ENCODE results near the gene AOC1.

Gene AOC1

DNA sequence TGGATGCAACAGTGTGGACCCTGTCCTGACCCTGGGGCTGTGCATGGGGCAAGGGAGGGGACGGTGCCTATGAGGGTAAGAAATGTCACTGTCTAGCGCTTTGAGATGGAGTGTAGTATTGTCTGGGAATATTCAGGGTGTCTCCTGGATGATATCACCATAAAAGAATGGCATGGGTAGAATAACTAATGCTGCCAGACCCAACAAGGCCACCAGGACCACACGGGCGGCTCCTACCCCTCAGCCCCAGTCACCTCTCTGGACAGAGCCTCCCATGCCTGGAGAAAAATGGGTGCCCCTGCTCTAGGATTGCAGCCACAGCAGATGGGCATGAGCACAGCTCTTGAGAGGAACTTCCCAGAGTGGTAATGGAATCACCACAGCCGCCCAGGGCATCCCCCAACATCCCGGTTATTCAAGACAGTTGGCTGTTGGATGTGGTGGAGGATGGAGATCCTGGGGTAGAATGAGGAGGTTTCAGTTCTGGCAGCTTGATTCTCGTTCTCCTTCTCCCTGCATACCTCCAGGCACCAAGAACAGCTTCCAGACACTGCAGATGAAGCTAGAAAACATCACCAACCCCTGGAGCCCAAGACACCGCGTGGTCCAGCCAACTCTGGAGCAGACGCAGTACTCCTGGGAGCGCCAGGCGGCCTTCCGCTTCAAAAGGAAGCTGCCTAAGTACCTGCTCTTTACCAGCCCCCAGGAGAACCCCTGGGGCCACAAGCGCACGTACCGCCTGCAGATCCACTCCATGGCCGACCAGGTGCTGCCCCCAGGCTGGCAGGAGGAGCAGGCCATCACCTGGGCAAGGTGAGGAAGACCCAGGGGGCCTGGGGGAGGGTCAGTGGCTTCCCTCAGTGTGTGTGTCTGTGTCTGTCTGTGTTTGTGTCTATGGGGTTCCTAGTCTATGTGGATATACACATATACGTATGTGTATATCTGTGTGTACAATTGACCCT, 6.2 kb downstream of the AOC1 start:
- no peak for DNase-seq

GRCh38 chr7:150860291-150860977, 8.1 kb downstream of the AOC1 start:
- no peak for DNase-seq

GRCh38 chr7:150860978-150861295, 8.6 kb downstream of the AOC1 start:
- no peak for DNase-seq

DNA sequence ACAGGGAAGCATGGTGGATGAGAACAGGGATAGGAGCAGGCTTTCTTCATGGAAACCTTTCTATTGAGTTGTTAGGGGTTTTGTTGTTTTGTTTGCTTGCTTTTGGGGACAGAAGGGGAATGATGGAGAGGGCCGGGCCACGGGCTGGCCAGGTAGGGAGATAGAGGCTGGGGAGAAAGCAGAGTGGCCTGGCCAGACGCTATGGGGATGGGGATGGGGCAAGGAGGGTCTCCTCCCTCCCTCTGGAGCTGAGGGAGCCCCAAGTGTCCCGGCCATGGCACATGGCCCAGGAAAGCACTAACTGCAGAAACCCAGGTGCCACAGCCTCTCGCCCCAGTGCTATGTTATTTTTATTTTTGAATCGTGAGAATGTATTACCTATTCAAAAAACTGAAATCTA, 10.0 kb downstream of the AOC1 start:
- no peak for DNase-seq

DNA sequence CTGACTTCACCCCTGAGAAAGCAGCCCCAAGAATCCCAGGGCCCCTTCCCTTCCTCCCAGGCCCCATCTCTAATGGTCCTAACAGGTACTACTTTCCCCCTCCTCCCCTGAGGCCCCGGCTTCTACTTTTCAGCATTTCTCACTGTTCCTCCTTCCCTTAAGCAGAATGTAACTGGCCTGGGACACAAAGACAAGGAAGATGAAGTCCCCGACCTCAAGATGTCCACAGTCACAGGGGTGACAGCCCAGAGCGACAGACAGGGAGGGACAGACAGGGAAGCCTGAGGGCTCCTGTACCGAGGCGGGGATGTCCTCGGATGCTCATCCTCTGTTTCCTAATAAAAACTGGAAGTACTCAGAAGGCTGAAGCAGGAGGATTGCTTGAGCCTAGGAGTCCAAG, 11.6 kb downstream of the AOC1 start:
- no peak for DNase-seq

DNA sequence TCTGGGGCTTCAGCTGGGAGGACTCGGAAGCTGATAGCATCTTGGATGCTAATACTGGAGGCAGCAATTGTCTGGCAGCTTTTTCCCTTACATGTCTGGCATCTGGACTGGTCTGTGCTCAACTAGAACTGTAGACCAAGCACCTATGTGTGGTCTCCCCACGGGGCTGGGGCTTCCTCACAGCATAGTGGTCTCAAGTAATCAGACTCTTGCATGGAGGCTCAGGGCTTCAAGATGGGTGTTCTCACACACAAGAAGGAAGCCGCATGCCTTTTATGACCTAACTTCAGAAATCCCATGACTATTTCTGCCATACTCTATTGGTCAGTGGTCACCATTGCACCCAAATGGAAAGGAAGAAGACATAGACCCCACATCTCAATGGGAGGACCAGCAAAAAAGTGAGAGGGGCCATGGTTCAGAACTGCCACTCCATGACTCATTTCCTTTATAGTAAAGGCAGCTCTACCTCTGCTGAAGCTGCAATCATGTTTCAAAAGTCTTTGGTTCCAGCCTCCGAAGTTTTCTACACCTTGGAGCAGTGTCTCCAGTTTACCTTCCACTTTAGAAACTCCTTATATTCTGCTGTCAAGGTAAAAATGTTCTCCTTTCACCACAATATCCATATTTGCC, 14.7 kb downstream of the AOC1 start:
- no peak for DNase-seq

DNA sequence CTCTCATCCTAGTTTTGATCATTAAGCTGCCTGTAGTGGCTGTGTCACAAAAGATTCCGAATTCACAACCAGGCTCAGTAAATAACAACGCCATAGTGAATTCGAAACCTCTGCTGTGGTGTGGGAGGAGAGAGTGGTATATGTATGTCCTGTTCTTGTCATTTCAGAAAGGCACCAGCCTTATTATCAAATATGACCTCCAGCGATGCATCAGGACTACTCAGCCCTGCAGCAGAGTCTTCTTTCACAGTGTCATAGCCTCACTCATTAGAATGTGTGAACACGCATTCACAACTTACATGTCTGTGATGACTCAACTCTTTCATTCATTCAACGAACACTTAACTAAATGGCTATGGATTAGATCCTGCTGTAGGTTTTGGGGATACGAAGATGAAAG, 15.3 kb downstream of the AOC1 start:
- no peak for DNase-seq

DNA sequence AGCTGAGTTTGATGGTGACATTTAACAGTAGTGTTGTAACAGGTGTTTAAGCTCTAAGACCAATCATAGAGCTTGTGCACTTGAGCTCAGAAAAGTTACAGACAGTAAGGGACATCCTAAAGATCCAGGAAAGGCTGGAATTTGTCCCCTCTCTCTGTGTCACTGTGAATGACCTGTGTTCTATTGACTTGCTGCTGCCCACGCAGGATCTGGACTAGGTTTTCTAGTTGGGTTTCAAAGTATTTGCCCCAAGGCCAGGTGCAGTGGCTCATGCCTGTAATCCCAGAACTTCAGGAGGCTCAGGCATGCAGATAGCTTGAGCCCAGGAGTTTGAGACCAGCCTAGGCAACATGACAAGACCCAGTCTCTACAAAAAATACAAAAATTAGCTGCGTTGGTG, 17.1 kb downstream of the AOC1 start:
- DNase-seq, result no peak

DNA sequence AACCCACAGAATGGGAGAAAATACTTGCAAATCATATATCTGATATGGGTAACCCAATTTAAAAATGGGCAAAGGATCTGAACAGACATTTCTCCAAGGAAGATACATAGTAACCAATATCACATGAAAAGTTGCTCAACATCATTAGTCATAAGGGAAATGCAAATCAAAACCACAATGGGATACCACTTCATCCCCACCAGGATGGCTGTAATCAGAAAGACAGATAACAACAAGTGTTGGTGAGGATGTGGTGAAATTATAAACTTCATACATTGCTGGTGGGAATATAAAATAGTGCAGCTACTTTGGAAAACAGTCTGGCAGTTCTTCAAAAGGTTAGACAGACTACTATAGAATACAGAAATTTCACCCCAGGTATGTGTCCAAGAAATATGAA, 19.3 kb downstream of the AOC1 start:
- DNase-seq, result no peak

- DNase-seq, result no peak
These were observed 22.3 kb downstream of the AOC1 start for GRCh38 chr7:150874401-150875198.

DNA sequence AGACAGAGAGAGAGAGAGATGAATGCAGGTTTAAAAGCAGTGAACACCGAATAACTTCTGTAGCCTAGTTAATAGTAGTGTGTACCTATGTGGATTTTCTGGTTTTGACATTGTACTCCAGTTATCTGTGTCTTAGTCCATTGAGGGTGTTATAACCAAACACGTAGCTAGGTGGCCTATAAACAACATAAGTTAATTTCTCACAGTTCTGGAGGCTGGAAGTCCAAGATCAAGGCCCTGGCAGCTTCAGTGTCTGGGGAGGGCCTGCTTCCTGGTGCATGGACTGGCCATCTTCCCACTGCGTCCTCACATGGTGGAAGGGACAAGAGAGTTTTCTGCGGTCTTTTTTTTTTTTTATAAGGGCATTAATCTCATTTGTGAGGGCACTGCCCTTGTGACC, 23.5 kb downstream of the AOC1 start:
- DNase-seq, result no peak

GRCh38 chr7:150876817-150877526, 24.7 kb downstream of the AOC1 start:
- DNase-seq, result peak; percentile 71

DNA sequence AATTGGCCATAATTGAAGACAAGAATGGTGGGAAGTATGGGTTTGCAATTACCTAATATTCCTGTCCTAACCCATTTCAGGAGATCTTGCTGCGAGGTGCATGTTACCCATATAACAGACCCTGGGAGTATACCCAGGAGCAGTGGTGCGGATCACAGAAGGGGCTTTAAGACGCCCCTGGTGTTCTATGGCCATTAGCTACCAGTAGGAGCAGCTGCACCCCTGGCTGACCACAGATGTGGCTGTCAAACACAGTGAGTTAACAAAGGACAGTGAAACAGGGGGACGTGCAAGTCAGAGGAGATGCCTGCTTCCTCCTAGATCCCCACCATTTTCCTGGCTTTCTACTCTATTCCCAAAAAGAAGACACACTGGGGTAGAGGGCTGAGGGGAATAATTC, 25.2 kb downstream of the AOC1 start:
- no peak for DNase-seq

- no peak for DNase-seq
These were observed 27.0 kb downstream of the AOC1 start for GRCh38 chr7:150879345-150879744.

GRCh38 chr7:150881189-150881588, 28.9 kb downstream of the AOC1 start:
- DNase-seq, result no peak

GRCh38 chr7:150890853-150891584, 38.7 kb downstream of the AOC1 start:
- no peak for DNase-seq

GRCh38 chr7:150891740-150892139, 39.4 kb downstream of the AOC1 start:
- no peak for DNase-seq

- DNase-seq, result no peak
These were observed 43.5 kb downstream of the AOC1 start for GRCh38 chr7:150895809-150896208.

- DNase-seq, result no peak
These were observed 44.4 kb downstream of the AOC1 start for GRCh38 chr7:150896562-150897209.

DNA sequence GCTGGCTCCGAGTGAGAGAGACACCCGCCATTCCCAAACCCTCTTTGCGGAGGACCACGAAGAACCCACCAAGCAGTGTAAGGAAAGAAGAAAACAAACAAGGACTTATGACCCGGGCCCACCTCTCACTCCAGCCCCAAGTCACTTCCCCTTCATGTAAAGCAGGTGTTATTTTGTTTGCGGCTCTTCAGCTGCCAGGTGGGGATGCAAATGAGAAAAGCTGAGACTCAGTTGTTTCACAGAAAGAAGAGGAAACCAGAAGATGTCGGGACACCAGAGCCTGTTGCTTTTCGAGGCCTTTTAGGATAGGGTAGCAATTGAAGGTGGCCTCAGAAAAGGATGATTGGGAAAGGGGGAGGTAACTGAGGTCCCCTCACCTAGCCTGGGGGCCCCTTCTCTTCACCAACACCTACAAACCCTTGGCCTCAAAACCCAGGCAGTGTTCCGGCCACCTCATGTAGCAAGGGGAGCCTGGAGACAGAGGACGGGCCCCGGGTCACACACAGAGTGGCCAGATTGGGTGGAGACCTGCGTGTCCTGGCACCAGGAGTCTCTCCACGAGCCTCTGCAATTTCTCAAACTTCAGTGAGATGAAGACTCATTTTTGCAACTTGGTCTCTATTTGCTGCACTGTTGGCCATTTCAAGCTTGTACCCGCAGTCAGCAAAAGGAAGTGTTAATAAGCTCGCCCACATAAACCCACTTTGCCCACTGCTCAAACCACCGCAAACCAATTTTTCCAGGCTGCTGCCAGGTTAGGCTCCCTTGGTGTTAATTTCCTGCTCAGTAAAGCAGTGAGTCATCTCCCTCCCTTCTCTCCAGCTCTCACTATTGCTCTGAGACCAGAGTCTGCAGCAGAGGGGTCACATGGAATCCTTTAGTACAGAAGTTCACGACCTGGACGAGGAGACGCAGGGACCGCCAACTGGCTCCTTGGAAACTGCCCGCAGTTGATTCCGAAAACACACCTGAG, 45.5 kb downstream of the AOC1 start:
- no peak for DNase-seq
